IMR-90 (cell line): ENCODE measurements around the gene FLT1. TPM values are rescaled to one million over a fixed set of nuclear protein-coding genes. Genes with fewer than 3 reads are reported as not detected.

Experiments
- ATAC-seq: fragments of 200-7000 bp; cut with Tn5 transposase; 2 replicates; pipeline ENCODE4 v1.9.1; 2020; ENCODE audit warnings: low read depth, mild to moderate bottlenecking, moderate library complexity
- BruUV-seq: library from RNA; stranded (reverse); fragments of 400-500 nt; replicated peaks from 2 replicates; lab custom pipeline; 2021; lab: Mats Ljungman, UMichigan
- CTCF ChIA-PET: fragments of 300-600 bp; formaldehyde crosslinking; extraction: SDS; loops from one replicate; lab custom pipeline; 2021; ENCODE audit warnings: antibody characterized with exemption; lab: Yijun Ruan, JAX
- POLR2A ChIA-PET: fragments of 300-600 bp; sonication (Branson Sonifier 250); formaldehyde crosslinking; loops from one replicate; lab custom pipeline; 2022; ENCODE audit warnings: antibody characterized with exemption; ENCODE audit not compliant: unreplicated experiment; lab: Charles Lee
- DNase-seq: peaks from one replicate; pipeline ENCODE4 v3.0.0; 2013
- H2AFZ ChIP-seq: replicated peaks from 2 replicates; pipeline ENCODE3; 2013; ENCODE audit warnings: low read length, mild to moderate bottlenecking; ENCODE audit not compliant: poor library complexity
- H2AK5ac ChIP-seq: 2 replicates; pipeline ENCODE4 v1.6.1; 2013; ENCODE audit warnings: low read depth, low read length, inconsistent platforms
- H2AK9ac ChIP-seq: replicated peaks from 2 replicates; pipeline ENCODE3; 2013; ENCODE audit warnings: mild to moderate bottlenecking, low read depth, low read length, moderate library complexity; ENCODE audit not compliant: poor library complexity
- H2BK120ac ChIP-seq: 2 replicates; pipeline ENCODE4 v1.6.1; 2013; ENCODE audit warnings: low read depth, low read length, inconsistent platforms
- H2BK15ac ChIP-seq: 3 replicates; pipeline ENCODE4 v1.6.1; 2013; ENCODE audit warnings: low read depth, low read length, inconsistent platforms
- H2BK20ac ChIP-seq: 2 replicates; pipeline ENCODE4 v1.6.1; 2013; ENCODE audit warnings: low read depth, mild to moderate bottlenecking, inconsistent platforms, low read length, moderate library complexity
- H2BK5ac ChIP-seq: 2 replicates; pipeline ENCODE4 v1.6.1; 2013; ENCODE audit warnings: mild to moderate bottlenecking, low read depth, low read length, inconsistent platforms; ENCODE audit not compliant: poor library complexity, severe bottlenecking
- H3K14ac ChIP-seq: replicated peaks from 2 replicates; pipeline ENCODE4 v1.6.1; 2013; ENCODE audit warnings: low read depth, low read length, inconsistent platforms
- H3K18ac ChIP-seq: 2 replicates; pipeline ENCODE4 v1.6.1; 2013; ENCODE audit warnings: low read depth, low read length, control low read depth
- H3K23ac ChIP-seq: 2 replicates; pipeline ENCODE4 v1.6.1; 2013; ENCODE audit warnings: low read depth, low read length, inconsistent platforms
- H3K27ac ChIP-seq: 2 replicates; pipeline ENCODE4 v1.5.1; 2013; ENCODE audit warnings: mild to moderate bottlenecking, control low read depth, low read length; ENCODE audit not compliant: insufficient read depth
- H3K27me3 ChIP-seq: 2 replicates; pipeline ENCODE4 v1.6.1; 2013; ENCODE audit warnings: low read length; ENCODE audit not compliant: control insufficient read depth, insufficient read depth
- H3K36me3 ChIP-seq: 2 replicates; pipeline ENCODE4 v1.6.1; 2013; ENCODE audit warnings: low read length, mixed read lengths; ENCODE audit not compliant: control insufficient read depth, insufficient read depth
- H3K4ac ChIP-seq: 2 replicates; pipeline ENCODE4 v1.6.1; 2013; ENCODE audit warnings: low read depth, low read length, inconsistent platforms
- H3K4me1 ChIP-seq: 2 replicates; pipeline ENCODE4 v1.6.1; 2013; ENCODE audit warnings: low read length, mixed read lengths; ENCODE audit not compliant: control insufficient read depth, insufficient read depth
- H3K4me2 ChIP-seq: 2 replicates; pipeline ENCODE4 v1.6.1; 2013; ENCODE audit warnings: low read depth, mild to moderate bottlenecking, control low read depth, low read length, moderate library complexity
- H3K4me3 ChIP-seq: 2 replicates; pipeline ENCODE4 v1.5.1; 2013; ENCODE audit warnings: low read depth, mild to moderate bottlenecking, control low read depth, low read length, moderate library complexity; ENCODE audit not compliant: insufficient read depth
- H3K56ac ChIP-seq: 2 replicates; pipeline ENCODE4 v1.6.1; 2013; ENCODE audit warnings: low read length, inconsistent platforms; ENCODE audit not compliant: insufficient read depth; ENCODE audit errors: extremely low read depth
- H3K79me1 ChIP-seq, 2 experiments: 2 replicates each; pipeline ENCODE4 v1.6.1; 2013; ENCODE audit warnings: low read length in 2 of 2, inconsistent platforms in 1 of 2, low read depth in 1 of 2
- H3K9ac ChIP-seq: 2 replicates; pipeline ENCODE4 v1.6.1; 2013; ENCODE audit warnings: low read depth, low read length, control low read depth
- H3K9me1 ChIP-seq: 2 replicates; pipeline ENCODE4 v1.6.1; 2013; ENCODE audit warnings: low read length, inconsistent platforms; ENCODE audit not compliant: insufficient read depth
- H3K9me3 ChIP-seq: 2 replicates; pipeline ENCODE4 v1.6.1; 2013; ENCODE audit warnings: low read length; ENCODE audit not compliant: control insufficient read depth, insufficient read depth
- H4K20me1 ChIP-seq: 2 replicates; pipeline ENCODE4 v1.6.1; 2013; ENCODE audit warnings: low read length, inconsistent platforms; ENCODE audit not compliant: insufficient read depth
- H4K5ac ChIP-seq: 2 replicates; pipeline ENCODE4 v1.6.1; 2013; ENCODE audit warnings: mild to moderate bottlenecking, low read depth, low read length, control low read depth
- H4K8ac ChIP-seq, 2 experiments: 2 replicates each; pipeline ENCODE4 v1.6.1; 2013; ENCODE audit warnings: low read depth in 2 of 2, low read length in 2 of 2, control low read depth in 1 of 2, inconsistent platforms in 1 of 2
- H4K91ac ChIP-seq: 2 replicates; pipeline ENCODE4 v1.6.1; 2013; ENCODE audit warnings: low read depth, low read length, inconsistent platforms; ENCODE audit not compliant: insufficient read depth
- BHLHE40 ChIP-seq: fragments of 150-350 bp; IDR thresholded peaks from 2 replicates; pipeline ENCODE4 v1.6.1; 2016; ENCODE audit warnings: mild to moderate bottlenecking, low read depth, low read length
- CEBPB ChIP-seq: IDR thresholded peaks from 2 replicates; pipeline ENCODE4 v1.6.1; 2012; ENCODE audit warnings: low read depth, low read length, improper control_type of control experiment
- ELK1 ChIP-seq: fragments of 150-350 bp; IDR thresholded peaks from 2 replicates; pipeline ENCODE4 v1.6.1; 2016; ENCODE audit warnings: low read depth, mild to moderate bottlenecking, low read length, moderate library complexity, borderline replicate concordance
- FOS ChIP-seq: fragments of 150-350 bp; IDR thresholded peaks from 2 replicates; pipeline ENCODE4 v1.6.1; 2016; ENCODE audit warnings: low read depth, low read length
- MAFK ChIP-seq: IDR thresholded peaks from 2 replicates; pipeline ENCODE4 v1.6.1; 2012; ENCODE audit warnings: low read depth, low read length, improper control_type of control experiment
- MAZ ChIP-seq: IDR thresholded peaks from 2 replicates; pipeline ENCODE4 v1.6.1; 2012; ENCODE audit warnings: low read depth, mild to moderate bottlenecking, low read length, improper control_type of control experiment, moderate library complexity, borderline replicate concordance
- MXI1 ChIP-seq: IDR thresholded peaks from 2 replicates; pipeline ENCODE4 v1.6.1; 2012; ENCODE audit warnings: low read depth, mild to moderate bottlenecking, low read length, moderate library complexity, borderline replicate concordance
- NFE2L2 ChIP-seq: fragments of 150-350 bp; IDR thresholded peaks from 2 replicates; pipeline ENCODE4 v1.6.1; 2016; ENCODE audit warnings: low read depth, mild to moderate bottlenecking, low read length
- POLR2A ChIP-seq: IDR thresholded peaks from 2 replicates; pipeline ENCODE4 v1.6.1; 2012; ENCODE audit warnings: mild to moderate bottlenecking, low read depth, low read length
- RAD21 ChIP-seq: IDR thresholded peaks from 2 replicates; pipeline ENCODE4 v1.6.1; 2012; ENCODE audit warnings: low read length, improper control_type of control experiment
- RCOR1 ChIP-seq: IDR thresholded peaks from 2 replicates; pipeline ENCODE4 v1.6.1; 2012; ENCODE audit warnings: mild to moderate bottlenecking, low read length, improper control_type of control experiment; ENCODE audit not compliant: insufficient replicate concordance
- RFX5 ChIP-seq: IDR thresholded peaks from 2 replicates; pipeline ENCODE4 v1.8.0; 2012; ENCODE audit warnings: low read depth, mild to moderate bottlenecking, low read length, moderate library complexity
- SMC3 ChIP-seq: fragments of 150-350 bp; IDR thresholded peaks from 2 replicates; pipeline ENCODE4 v1.6.1; 2016; ENCODE audit warnings: low read depth, mild to moderate bottlenecking, antibody characterized with exemption, low read length, moderate library complexity
- WGBS, 2 experiments: methylation state at CpG; one replicate each; pipeline versions ENCODE4 v1.1.5 to v1.1.7; 2013; ENCODE audit warnings: missing lambda C conversion rate in 2 of 2; ENCODE audit not compliant: insufficient read length in 1 of 2; ENCODE audit errors: extremely low coverage in 2 of 2; 5-methylcytosine and 5-hydroxymethylcytosine counted together
- dilution Hi-C: fragments of 300-500 bp; cut with HindIII; formaldehyde crosslinking; loops from one replicate; pipeline ENCODE4 v1.14.3; 2018; ENCODE audit warnings: low sequenced_read_pairs; ENCODE audit not compliant: unreplicated experiment
- in situ Hi-C: fragments of 300-500 bp; cut with MboI; formaldehyde crosslinking; loops from 3 replicates; pipeline ENCODE4 v1.14.3; 2019; ENCODE audit warnings: low sequenced_read_pairs, inconsistent platforms, mixed read lengths
- intact Hi-C: fragments of 100-400 bp; cut with micrococcal nuclease; formaldehyde crosslinking; loops from 2 replicates; pipeline ENCODE4 v1.10.0; 2022
- polyA plus RNA-seq, 3 experiments: library from polyadenylated mRNA; depleted of rRNA; stranded (reverse); fragments of >200 nt; gene quantifications; 2 replicates each; pipeline ENCODE4 v1.2.3, GENCODE V29; 2012; ENCODE audit warnings: low replicate concordance in 1 of 3
- total RNA-seq: library from RNA; depleted of rRNA; stranded (reverse); fragments of >200 nt; gene quantifications from 2 replicates; pipeline ENCODE4 v1.2.3, GENCODE V29; 2012
- TF ChIP-seq, protein P1 (sequence below): conservative IDR thresholded peaks from 2 replicates; pipeline ENCODE4 v1.5.1; 2012; ENCODE audit warnings: mild to moderate bottlenecking, low read depth, low read length, improper control_type of control experiment

The FLT1 gene
- total and polyA plus RNA-seq, 2 of the 4 experiments (the other 2 are of a cell fraction): 4.5 to 10.4 TPM

DNA sequence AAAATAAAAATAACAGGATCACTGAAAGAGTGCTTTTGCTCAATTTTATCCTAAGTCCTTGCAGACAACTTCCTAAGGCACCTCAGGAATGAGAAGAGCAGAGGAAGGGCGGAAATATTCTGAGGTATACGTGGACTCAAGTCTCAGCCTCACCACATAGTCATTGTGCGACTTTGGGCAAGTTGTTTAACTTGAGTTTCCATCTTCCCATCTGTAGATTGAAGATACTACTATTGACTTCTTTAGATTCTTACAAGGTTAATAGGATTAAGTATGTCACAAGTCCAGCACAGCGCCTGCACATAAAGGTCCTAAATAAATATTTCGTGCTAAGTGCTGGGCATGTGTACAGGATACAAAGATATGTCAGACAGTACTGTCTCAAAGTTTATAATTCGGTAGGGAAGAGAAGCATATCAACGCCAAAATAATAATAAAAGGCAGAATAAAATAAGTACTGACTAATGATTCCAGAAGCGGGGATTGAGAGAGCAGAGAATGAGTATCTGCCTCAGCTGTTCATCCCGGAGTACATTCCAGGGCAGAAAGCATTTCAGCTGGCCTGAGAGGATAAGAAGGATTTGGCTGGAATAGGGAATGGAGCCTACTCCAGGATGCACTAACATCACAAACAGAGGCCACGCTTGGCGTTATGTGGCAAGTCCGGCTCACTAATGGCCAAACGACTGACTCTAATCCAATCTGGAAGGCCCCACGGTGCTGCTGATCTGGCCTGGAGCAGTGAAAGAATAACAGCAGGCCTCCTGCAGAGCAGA is 139.7 kb downstream of the FLT1 start:
- Histone ChIP-seq H3K79me1 (no peaks in the 10 kb centered on the region), H3K9me3 (no peaks in the 10 kb centered on the region), H3K4me3 (no peak overlapping the region), H4K5ac (no peak overlapping the region), H4K91ac (0 out of 2 replicates have a peak overlapping the region, but pooled peaks have one; percentile 49), H3K9me1 (peaks cover 3% of the 10 kb centered on the region; the same call in 1 of the 2 replicates), H3K9ac (no peak overlapping the region), H4K20me1 (no peaks in the 10 kb centered on the region), H2BK5ac (no peak overlapping the region), H3K4me1 (peaks cover 8% of the 10 kb centered on the region), H3K36me3 (no peaks in the 10 kb centered on the region), H2BK20ac (no peak overlapping the region; the same call in 1 of the 2 replicates), H2AK9ac (no peak overlapping the region), H3K4ac (no peak overlapping the region), H2AFZ (peak overlapping the region; percentile 27), H3K56ac (no peak overlapping the region), H3K27me3 (no peaks in the 10 kb centered on the region), H3K27ac (no peak overlapping the region), H3K4me2 (no peak overlapping the region), H4K8ac (0 out of 4 replicates have a peak overlapping the region, but pooled peaks have one; percentile 50 to 70), H3K14ac (0 out of 2 replicates have a peak overlapping the region, but pooled peaks have one; percentile 11), H2BK15ac (0 out of 3 replicates have a peak overlapping the region, but pooled peaks have one; percentile 55), H3K18ac (no peak overlapping the region), H3K23ac (no peak overlapping the region), H2AK5ac (peak overlapping the region; percentile 60), H2BK120ac (peak overlapping the region; percentile 19; the same call in 1 of the 2 replicates)
- in situ Hi-C loops (no loop called here), intact Hi-C loops (no loop called here), dilution Hi-C loops (no loop called here)
- ATAC-seq (no peak), DNase-seq (no peak)
- BruUV-seq: no TSS peak
- 93% methylated on average over 2 of the region's 14 CpGs; no CpG with 5 or more reads in 1 of the 2 experiments for WGBS, 2 experiments
- ChIA-PET CTCF (interaction anchor here (0.6 kb wide), 1 partner anchor 1045 kb away, joined by 3 read pairs; no protein-coding TSS in a partner anchor), POLR2A (no interaction called here)
- TF ChIP-seq MXI1: no peak
- no peak for TF ChIP-seq RFX5
- TF ChIP-seq CEBPB: no peak
- TF ChIP-seq MAZ: no peak
- no peak for TF ChIP-seq RAD21
- TF ChIP-seq, protein P1, sequence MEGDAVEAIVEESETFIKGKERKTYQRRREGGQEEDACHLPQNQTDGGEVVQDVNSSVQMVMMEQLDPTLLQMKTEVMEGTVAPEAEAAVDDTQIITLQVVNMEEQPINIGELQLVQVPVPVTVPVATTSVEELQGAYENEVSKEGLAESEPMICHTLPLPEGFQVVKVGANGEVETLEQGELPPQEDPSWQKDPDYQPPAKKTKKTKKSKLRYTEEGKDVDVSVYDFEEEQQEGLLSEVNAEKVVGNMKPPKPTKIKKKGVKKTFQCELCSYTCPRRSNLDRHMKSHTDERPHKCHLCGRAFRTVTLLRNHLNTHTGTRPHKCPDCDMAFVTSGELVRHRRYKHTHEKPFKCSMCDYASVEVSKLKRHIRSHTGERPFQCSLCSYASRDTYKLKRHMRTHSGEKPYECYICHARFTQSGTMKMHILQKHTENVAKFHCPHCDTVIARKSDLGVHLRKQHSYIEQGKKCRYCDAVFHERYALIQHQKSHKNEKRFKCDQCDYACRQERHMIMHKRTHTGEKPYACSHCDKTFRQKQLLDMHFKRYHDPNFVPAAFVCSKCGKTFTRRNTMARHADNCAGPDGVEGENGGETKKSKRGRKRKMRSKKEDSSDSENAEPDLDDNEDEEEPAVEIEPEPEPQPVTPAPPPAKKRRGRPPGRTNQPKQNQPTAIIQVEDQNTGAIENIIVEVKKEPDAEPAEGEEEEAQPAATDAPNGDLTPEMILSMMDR: no peak
- no peak for TF ChIP-seq RCOR1
- TF ChIP-seq NFE2L2: no peak
- no peak for TF ChIP-seq FOS
- TF ChIP-seq SMC3: no peak
- TF ChIP-seq BHLHE40: no peak
- no peak for TF ChIP-seq ELK1
- no peak for TF ChIP-seq MAFK
- no peak for TF ChIP-seq POLR2A
